Activated naive CD8-positive, alpha-beta T cell treated with anti-CD3 and anti-CD28 coated beads, Interleukin-2, amount 50 U/mL, for 24 hours (primary cell): Measurements from ENCODE around the gene LRRK2.
"Not testable (repeated sequence)": the region's sequence is repeated elsewhere in the genome, so short reads cannot be mapped to it uniquely, and the experiment has no call there.

Experiments used
- ATAC-seq: fragments of 150-1000 bp; cut with Tn5 transposase; one replicate; pipeline ENCODE4 v1.10.0; 2021
- DNase-seq: peaks from one replicate; pipeline ENCODE4 v3.0.0; 2021
- H3K27ac Mint-ChIP-seq: one replicate; pipeline ENCODE4 v1.8.0; 2021; ENCODE audit warnings: mild to moderate bottlenecking, mixed read lengths
- H3K27me3 Mint-ChIP-seq: one replicate; pipeline ENCODE4 v1.8.0; 2021; ENCODE audit warnings: mixed read lengths
- H3K36me3 Mint-ChIP-seq: one replicate; pipeline ENCODE4 v1.8.0; 2021; ENCODE audit warnings: low read depth, mixed read lengths
- H3K4me1 Mint-ChIP-seq: one replicate; pipeline ENCODE4 v1.8.0; 2021; ENCODE audit warnings: mixed read lengths
- H3K4me3 Mint-ChIP-seq: one replicate; pipeline ENCODE4 v1.8.0; 2021; ENCODE audit warnings: mild to moderate bottlenecking, moderate library complexity, mixed read lengths
- H3K9me3 Mint-ChIP-seq: one replicate; pipeline ENCODE4 v1.8.0; 2021; ENCODE audit warnings: mixed read lengths

LRRK2 gene

GRCh38 chr12:40248585-40249297, 23.9 kb downstream of the LRRK2 start:
- Mint-ChIP-seq H3K27me3 (no peaks in the 10 kb centered on the region), H3K4me3 (no peak overlapping the region), H3K9me3 (peaks cover 4% of the 10 kb centered on the region), H3K27ac (no peak overlapping the region), H3K36me3 (peaks cover 2% of the 10 kb centered on the region), H3K4me1 (peaks cover 7% of the 10 kb centered on the region)
- no peak for DNase-seq
- no peak for ATAC-seq

DNA sequence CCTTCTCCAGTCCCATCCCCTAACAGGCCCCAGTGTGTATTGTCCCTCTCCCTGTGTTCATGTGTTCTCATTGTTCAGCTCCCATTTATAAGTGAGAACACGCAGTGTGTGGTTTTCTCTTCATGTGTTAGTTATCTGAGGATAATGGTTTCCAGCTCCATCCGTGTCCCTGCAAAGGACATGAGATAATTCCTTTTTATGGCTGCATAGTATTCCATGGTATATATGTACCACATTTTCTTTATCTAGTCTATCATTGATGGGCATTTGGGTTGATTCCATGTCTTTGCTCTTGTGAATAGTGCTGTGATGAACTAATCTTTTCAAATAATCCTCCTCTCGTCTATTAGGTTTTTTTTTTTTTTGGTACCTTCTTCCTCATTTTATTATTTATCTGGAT, 25.9 kb downstream of the LRRK2 start:
- H3K36me3 Mint-ChIP-seq, H3K4me3 Mint-ChIP-seq, H3K9me3 Mint-ChIP-seq, ATAC-seq, H3K4me1 Mint-ChIP-seq, DNase-seq, H3K27me3 Mint-ChIP-seq, H3K27ac Mint-ChIP-seq: not testable (repeated sequence)

GRCh38 chr12:40253936-40254335, 29.1 kb downstream of the LRRK2 start:
- H3K4me3 Mint-ChIP-seq, result no peak overlapping the region
- no peaks in the 10 kb centered on the region for H3K27me3 Mint-ChIP-seq
- H3K36me3 Mint-ChIP-seq, result peaks cover 2% of the 10 kb centered on the region
- H3K4me1 Mint-ChIP-seq, result peaks cover 2% of the 10 kb centered on the region
- H3K27ac Mint-ChIP-seq, result no peak overlapping the region
- H3K9me3 Mint-ChIP-seq, result peaks cover 4% of the 10 kb centered on the region
- ATAC-seq (no peak), DNase-seq (no peak)

DNA sequence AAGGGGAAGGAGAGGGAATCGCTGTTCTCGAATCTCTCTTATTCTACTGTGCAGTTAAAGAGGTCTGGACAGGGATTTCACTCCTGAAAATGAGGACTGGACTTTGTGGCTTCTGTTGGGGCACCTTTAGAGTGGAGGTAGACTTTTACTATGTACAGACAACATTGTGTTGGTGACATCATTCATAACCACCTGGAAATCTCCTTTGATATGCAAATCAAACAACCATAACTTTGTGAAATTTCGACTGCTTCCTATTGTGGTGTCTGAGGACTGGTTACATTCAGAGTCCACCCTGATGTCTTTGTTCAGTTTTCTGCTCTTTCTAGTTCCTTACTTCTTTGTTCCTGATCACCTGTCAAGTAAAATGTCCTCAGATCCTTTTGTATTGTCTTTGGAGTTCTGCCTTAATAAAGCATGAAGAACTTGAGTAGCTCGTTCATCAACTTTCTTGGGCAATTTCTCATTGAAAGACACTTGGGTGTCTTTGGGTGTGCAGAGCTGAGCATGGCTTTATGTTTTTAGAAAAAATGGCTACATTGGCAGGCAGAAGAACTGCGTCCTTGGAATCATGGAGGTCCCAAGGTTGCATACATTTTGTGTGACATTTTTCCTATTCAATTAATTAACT, 29.8 kb downstream of the LRRK2 start:
- peaks cover 4% of the 10 kb centered on the region for H3K9me3 Mint-ChIP-seq
- ATAC-seq (no peak), DNase-seq (no peak)
- H3K27ac Mint-ChIP-seq, result no peak overlapping the region
- no peaks in the 10 kb centered on the region for H3K4me1 Mint-ChIP-seq
- H3K27me3 Mint-ChIP-seq, result no peaks in the 10 kb centered on the region
- peaks cover 2% of the 10 kb centered on the region for H3K36me3 Mint-ChIP-seq
- H3K4me3 Mint-ChIP-seq, result no peak overlapping the region

GRCh38 chr12:40258371-40258770, 33.6 kb downstream of the LRRK2 start:
- Mint-ChIP-seq H3K4me3 (no peak overlapping the region), H3K4me1 (no peaks in the 10 kb centered on the region), H3K27me3 (no peaks in the 10 kb centered on the region), H3K27ac (no peak overlapping the region), H3K36me3 (no peaks in the 10 kb centered on the region), H3K9me3 (no peaks in the 10 kb centered on the region)
- ATAC-seq (no peak), DNase-seq (no peak)

- H3K9me3 Mint-ChIP-seq, result peaks cover 8% of the 10 kb centered on the region
- peaks cover 1% of the 10 kb centered on the region for H3K36me3 Mint-ChIP-seq
- no peak overlapping the region for H3K4me3 Mint-ChIP-seq
- no peaks in the 10 kb centered on the region for H3K4me1 Mint-ChIP-seq
- no peak for DNase-seq
- no peak for ATAC-seq
- no peak overlapping the region for H3K27ac Mint-ChIP-seq
- H3K27me3 Mint-ChIP-seq, result no peaks in the 10 kb centered on the region
Observed at GRCh38 chr12:40261937-40262336, 37.1 kb downstream of the LRRK2 start.

DNA sequence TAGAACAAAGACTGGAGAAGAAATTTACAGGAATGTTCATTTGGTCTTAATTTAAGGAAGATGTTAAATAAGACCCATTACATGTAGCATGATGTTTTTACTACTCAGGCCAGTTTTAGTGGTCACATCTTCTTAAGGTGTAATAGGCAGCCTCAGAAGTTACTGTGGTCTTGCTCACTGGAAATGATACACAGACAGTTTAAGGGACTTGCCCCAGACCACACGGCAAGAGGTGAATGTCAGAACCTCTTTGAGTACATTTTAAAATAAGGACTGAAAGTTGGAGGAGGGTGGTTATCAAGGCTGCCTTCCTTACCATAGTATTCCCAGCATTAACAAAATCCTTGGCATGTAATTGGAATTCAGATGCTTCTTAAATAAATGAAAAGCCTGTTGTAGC, 37.9 kb downstream of the LRRK2 start:
- ATAC-seq (no peak), DNase-seq (no peak)
- Mint-ChIP-seq H3K27ac (no peak overlapping the region), H3K4me1 (no peaks in the 10 kb centered on the region), H3K27me3 (no peaks in the 10 kb centered on the region), H3K4me3 (no peak overlapping the region), H3K9me3 (peaks cover 8% of the 10 kb centered on the region), H3K36me3 (peaks cover 1% of the 10 kb centered on the region)

- no peaks in the 10 kb centered on the region for H3K4me1 Mint-ChIP-seq
- ATAC-seq, result no peak
- peaks cover 8% of the 10 kb centered on the region for H3K9me3 Mint-ChIP-seq
- H3K27ac Mint-ChIP-seq, result no peak overlapping the region
- no peak for DNase-seq
- H3K4me3 Mint-ChIP-seq, result no peak overlapping the region
- H3K27me3 Mint-ChIP-seq, result no peaks in the 10 kb centered on the region
- H3K36me3 Mint-ChIP-seq, result peaks cover 1% of the 10 kb centered on the region
Observed at GRCh38 chr12:40263616-40264409, 39.0 kb downstream of the LRRK2 start.

DNA sequence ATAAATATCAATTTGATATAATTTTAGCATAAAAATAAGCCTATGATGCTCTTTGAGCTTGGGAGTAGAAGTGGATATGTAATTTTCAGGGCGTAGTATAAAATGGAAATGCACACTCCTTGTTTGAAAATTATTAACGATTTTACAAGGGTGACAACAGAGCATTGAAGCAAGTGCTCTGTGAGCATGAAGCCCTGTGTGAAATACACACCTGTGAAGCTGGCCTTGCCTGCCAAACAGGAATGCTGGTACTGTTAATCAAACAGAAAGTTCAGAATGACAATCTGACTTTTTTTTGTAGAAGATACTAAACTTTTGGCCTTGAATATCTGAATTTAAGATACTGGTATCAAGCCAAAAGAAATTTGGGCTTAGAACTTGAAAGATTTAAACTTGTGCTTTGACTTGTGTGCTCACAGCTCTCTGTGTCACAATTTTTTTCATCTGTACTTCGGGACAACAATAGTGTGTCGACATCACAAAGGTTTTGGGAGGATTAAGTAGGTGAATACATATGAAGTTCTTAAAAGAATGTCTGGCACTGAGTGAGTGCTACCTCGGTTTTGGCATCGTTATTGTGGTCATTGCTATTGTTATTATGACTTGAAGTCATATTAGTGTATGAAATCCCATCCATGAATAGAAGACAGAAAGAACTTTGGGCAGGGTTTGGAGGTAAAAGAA, 47.3 kb downstream of the LRRK2 start:
- Mint-ChIP-seq H3K4me3 (no peak overlapping the region), H3K36me3 (no peaks in the 10 kb centered on the region), H3K27me3 (no peaks in the 10 kb centered on the region), H3K27ac (no peak overlapping the region), H3K4me1 (no peaks in the 10 kb centered on the region), H3K9me3 (no peaks in the 10 kb centered on the region)
- no peak for ATAC-seq
- DNase-seq, result no peak

DNA sequence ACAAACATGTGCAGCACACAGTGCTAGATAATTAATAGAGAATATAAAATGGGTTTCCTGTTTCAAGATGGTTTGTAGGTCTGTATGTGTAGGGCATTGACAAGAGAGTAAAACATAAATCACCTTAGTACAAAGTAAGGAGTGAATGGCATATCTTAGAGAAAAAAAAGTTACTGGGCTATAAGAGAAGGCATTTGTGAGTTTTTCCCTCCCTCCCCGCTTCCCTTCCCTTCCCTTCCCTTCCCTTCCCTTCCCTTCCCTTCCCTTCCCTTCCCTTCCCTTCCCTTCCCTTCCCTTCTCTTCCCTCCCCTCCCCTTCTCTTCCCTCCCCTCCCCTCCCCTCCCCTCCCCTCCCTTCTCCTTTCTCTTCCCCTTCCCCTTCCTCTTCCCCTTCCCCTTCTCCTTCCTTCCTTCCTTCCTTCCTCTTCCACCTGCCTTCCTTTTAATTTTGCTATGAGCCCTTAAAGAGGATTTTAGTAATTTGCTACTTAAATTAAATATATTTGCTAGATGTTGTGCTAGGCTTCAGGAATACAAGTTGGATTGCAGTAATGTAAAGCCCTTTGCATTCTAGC, 57.1 kb downstream of the LRRK2 start:
- ATAC-seq, result no peak
- H3K27ac Mint-ChIP-seq, result no peak overlapping the region
- H3K36me3 Mint-ChIP-seq, result no peaks in the 10 kb centered on the region
- no peak for DNase-seq
- no peaks in the 10 kb centered on the region for H3K4me1 Mint-ChIP-seq
- no peaks in the 10 kb centered on the region for H3K9me3 Mint-ChIP-seq
- H3K4me3 Mint-ChIP-seq, result no peak overlapping the region
- H3K27me3 Mint-ChIP-seq, result no peaks in the 10 kb centered on the region

DNA sequence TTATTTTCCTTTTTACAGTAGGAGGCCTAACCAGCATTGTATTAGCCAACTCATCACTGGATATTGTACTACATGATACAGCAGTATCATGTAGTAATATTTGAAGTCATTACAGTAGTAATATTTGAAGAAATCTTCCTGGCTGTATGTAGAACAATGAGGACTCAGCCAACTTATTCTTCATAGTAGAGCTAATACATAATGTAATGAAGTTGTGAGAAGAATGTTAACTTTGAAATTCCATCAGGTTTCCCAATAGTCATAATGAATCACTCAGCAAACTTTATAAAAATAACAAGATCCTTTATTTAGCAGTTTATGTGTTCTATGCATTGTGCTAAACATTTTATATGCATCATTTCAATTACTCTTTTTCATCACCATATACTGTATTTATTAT, 61.8 kb downstream of the LRRK2 start:
- H3K4me1 Mint-ChIP-seq, result no peaks in the 10 kb centered on the region
- DNase-seq, result no peak
- no peaks in the 10 kb centered on the region for H3K36me3 Mint-ChIP-seq
- no peak for ATAC-seq
- no peak overlapping the region for H3K27ac Mint-ChIP-seq
- H3K27me3 Mint-ChIP-seq, result no peaks in the 10 kb centered on the region
- peaks cover 2% of the 10 kb centered on the region for H3K9me3 Mint-ChIP-seq
- no peak overlapping the region for H3K4me3 Mint-ChIP-seq

DNA sequence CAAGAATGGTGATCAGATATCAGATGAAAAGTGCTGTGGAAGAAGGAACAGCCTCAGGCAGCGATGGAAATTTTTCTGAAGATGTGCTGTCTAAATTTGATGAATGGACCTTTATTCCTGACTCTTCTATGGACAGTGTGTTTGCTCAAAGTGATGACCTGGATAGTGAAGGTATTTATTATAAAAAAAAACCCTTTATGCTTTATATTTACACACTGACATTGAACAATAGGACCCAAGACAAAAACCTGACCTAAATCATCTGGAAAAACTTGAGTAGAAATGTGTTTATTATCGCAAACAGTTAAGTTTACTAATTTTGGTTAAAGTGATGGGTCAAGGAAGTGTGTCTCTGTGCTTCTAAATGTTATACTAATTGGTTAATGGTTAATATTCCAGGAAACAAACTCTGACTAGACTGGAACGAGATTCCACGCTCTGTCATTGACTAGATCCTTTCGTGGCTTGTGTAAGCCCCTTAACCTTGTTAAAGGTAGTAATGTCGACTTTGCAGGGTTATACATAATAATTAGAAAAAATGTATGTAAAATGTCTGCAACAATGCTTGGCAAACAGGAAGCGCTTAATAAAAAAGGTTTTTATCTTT, 62.7 kb downstream of the LRRK2 start:
- H3K36me3 Mint-ChIP-seq, result no peaks in the 10 kb centered on the region
- no peak overlapping the region for H3K4me3 Mint-ChIP-seq
- no peak overlapping the region for H3K27ac Mint-ChIP-seq
- no peaks in the 10 kb centered on the region for H3K4me1 Mint-ChIP-seq
- peaks cover 2% of the 10 kb centered on the region for H3K9me3 Mint-ChIP-seq
- no peaks in the 10 kb centered on the region for H3K27me3 Mint-ChIP-seq
- ATAC-seq, result no peak
- no peak for DNase-seq

- no peak overlapping the region for H3K4me3 Mint-ChIP-seq
- ATAC-seq, result no peak
- no peaks in the 10 kb centered on the region for H3K4me1 Mint-ChIP-seq
- peaks cover 2% of the 10 kb centered on the region for H3K9me3 Mint-ChIP-seq
- no peak for DNase-seq
- no peak overlapping the region for H3K27ac Mint-ChIP-seq
- peaks cover 2% of the 10 kb centered on the region for H3K27me3 Mint-ChIP-seq
- no peaks in the 10 kb centered on the region for H3K36me3 Mint-ChIP-seq
Observed at GRCh38 chr12:40292788-40293429, 68.1 kb downstream of the LRRK2 start.

DNA sequence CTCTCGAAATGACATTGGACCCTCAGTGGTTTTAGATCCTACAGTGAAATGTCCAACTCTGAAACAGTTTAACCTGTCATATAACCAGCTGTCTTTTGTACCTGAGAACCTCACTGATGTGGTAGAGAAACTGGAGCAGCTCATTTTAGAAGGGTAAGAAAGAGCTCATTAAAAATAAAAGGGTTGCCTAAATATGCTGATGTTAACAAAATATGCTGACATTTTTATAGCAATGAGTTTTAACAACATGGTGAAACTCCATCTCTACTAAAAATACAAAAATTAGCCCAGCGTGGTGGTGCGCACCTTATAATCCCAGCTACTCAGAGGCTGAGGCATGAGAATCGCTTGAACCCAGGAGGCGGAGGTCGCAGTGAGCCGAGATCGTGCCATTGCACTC, 73.5 kb downstream of the LRRK2 start:
- H3K27ac Mint-ChIP-seq, result no peak overlapping the region
- DNase-seq, result no peak
- ATAC-seq, result no peak
- H3K36me3 Mint-ChIP-seq, result no peaks in the 10 kb centered on the region
- no peak overlapping the region for H3K4me3 Mint-ChIP-seq
- H3K9me3 Mint-ChIP-seq, result no peaks in the 10 kb centered on the region
- H3K27me3 Mint-ChIP-seq, result peaks cover 2% of the 10 kb centered on the region
- H3K4me1 Mint-ChIP-seq, result no peaks in the 10 kb centered on the region
